ENCODE data around the gene ZNF311.
"Not testable (repeated sequence)": the region's sequence is repeated elsewhere in the genome, so short reads cannot be mapped to it uniquely, and the experiment has no call there.

Gene ZNF311

GRCh38 chr6:28953039-28953584 is 52.0 kb downstream of the ZNF311 start:
- DNase-seq (ENCODE audit: low read depth) = peak; percentile 60

- not testable (repeated sequence) for DNase-seq (ENCODE audit: low read depth)
Observed at GRCh38 chr6:28949656-28950195, 55.4 kb downstream of the ZNF311 start.

DNA sequence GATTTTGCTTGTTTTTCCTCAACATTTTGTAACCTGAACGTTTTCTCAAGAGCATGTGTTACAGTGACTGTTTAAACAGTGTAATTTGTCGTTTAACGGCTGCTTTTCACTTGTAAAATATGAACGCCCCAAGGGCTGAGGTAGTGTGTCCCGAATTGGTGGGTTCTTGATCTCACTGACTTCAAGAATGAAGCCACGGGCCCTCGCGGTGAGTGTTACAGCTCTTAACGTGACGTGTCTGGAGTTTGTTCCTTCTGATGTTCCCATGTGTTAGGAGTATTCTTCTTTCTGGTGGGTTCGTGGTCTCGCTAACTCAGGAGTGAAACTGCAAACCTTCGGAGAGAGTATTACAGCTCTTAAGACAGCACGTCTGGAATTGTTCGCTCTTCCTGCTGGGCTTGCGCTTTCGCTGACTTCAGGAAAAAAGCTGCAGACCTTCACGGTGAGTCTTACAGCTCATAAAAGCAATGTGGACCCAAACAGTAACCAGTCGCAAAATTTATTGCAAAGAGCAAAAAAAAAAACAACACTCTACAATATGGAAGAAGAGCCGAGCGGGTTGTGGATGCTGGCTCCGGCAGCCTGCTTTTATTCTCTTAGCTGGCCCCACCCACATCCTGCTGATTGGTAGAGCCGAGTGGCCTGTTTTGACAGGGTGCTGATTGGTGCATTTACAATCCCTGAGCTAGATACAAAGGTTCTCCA is 56.2 kb downstream of the ZNF311 start:
- DNase-seq (ENCODE audit: low read depth) = no peak

- no peak for DNase-seq (ENCODE audit: low read depth)
Observed at GRCh38 chr6:28947831-28948270, 57.3 kb downstream of the ZNF311 start.

GRCh38 chr6:28947067-28947765 is 57.9 kb downstream of the ZNF311 start:
- no peak for DNase-seq (ENCODE audit: low read depth)

GRCh38 chr6:28945349-28945748 is 59.8 kb downstream of the ZNF311 start:
- DNase-seq (ENCODE audit: low read depth) = no peak

All from stimulated activated CD4-positive, alpha-beta T cell treated with anti-CD3 and anti-CD28 coated beads, Interleukin-2, amount 100 ng/mL, for 4 hours (primary cell).